ENCODE data around the gene BHLHE40. TPM values are rescaled to one million over a fixed set of nuclear protein-coding genes. Genes with fewer than 3 reads are reported as not detected.
A peak's percentile ranks its signal among the peaks of the same experiment; 100 is the strongest.

The BHLHE40 gene
- total RNA-seq, 1 donor, result 49.3 TPM

GRCh38 chr3:4982773-4983738 is 3.8 kb downstream of the BHLHE40 start:
- DNase-seq (ENCODE audit: low read depth in 2 of 3, low spot score in 2 of 3), result no peak

GRCh38 chr3:4983739-4984510 is 4.7 kb downstream of the BHLHE40 start:
- peak; percentile 58 to 82 (median 81) for DNase-seq (ENCODE audit: low read depth in 2 of 3, low spot score in 2 of 3)

DNA sequence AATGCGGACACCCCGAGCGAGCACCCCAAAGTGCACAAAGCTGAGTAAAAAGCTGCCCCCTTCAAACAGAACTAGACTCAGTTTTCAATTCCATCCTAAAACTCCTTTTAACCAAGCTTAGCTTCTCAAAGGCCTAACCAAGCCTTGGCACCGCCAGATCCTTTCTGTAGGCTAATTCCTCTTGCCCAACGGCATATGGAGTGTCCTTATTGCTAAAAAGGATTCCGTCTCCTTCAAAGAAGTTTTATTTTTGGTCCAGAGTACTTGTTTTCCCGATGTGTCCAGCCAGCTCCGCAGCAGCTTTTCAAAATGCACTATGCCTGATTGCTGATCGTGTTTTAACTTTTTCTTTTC is 5.3 kb downstream of the BHLHE40 start:
- DNase-seq (ENCODE audit: low read depth in 2 of 3, low spot score in 2 of 3), result no peak

GRCh38 chr3:4985330-4986174 is 6.3 kb downstream of the BHLHE40 start:
- no peak for DNase-seq (ENCODE audit: low read depth in 2 of 3, low spot score in 2 of 3)

GRCh38 chr3:4986175-4986781 is 7.0 kb downstream of the BHLHE40 start:
- peak in 2 of 3 donors; percentile 36 to 42 for DNase-seq (ENCODE audit: low read depth in 2 of 3, low spot score in 2 of 3)

DNA sequence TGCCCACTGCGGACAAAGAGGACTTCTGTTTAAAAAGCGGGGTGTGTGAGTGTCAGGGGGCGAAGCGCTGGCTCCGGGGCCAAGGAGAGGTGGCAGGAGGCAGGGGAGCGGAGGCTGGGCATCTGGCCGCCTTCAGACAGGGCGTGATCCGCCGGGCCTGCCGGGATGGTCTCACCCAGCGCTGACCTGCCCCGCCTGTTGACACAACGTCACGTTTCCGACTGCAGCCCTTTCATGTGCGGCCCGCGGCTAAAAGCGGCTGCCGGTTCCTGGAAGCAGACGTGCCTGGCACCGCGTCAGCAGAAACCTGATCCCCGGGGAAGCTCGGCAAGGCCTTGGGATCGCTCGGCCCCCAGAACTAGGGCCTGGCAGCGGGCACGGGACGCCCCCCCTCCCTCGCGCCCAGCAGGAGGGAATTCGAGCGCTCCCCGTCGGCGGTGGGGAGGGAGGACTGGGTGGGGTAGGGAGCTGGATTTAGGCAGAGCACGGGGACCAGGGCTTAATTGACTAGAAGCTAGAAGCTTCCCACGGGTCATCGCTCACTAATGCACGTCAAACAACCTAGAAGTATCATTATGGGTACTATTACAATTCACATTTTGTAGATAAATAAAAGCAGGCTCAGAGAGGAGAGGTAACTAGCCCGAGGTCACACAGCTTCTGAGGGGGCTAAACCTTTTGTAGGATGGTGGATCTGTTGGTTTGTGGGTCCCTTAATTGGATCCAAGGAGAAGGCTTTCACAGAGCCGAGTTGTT is 7.7 kb downstream of the BHLHE40 start:
- peak; percentile 29 to 60 (median 58) for DNase-seq (ENCODE audit: low read depth in 2 of 3, low spot score in 2 of 3)

DNA sequence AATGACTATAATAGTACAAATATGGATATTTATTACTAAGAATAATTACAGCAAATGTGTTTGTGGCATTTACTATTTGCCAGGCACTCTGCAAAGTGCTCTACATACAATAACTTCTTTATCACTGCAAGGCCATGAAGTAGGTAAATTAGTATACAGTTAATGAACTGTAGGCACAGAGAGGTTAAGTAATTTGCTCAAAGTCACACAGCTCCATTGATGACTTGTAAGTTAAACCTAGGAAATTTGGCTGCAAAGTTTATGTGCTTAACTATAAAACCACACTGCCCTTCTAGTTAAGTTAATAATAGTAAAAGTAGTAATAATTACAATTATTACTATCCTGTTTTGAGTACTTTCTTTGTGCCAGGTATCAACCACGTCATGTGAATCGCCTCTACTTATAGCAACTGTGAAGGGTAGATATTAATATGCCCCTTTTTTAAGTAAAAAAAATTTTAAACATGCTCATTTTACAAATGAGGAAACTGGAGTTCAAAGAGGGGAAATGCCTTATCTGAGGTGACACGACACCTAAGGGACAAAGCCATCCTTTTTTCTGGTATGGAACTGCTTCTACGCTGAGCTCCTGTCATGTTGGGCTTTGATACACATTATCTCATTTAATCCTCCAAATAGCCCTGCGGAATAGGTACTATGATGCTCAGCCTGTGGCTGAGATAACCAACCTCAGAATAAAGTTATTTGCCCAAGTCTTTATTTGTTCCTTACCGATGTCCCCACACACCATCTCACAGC is 8.5 kb downstream of the BHLHE40 start:
- DNase-seq (ENCODE audit: low read depth in 2 of 3, low spot score in 2 of 3), result peak in 2 of 3 donors; percentile 36 to 52

- DNase-seq (ENCODE audit: low read depth in 2 of 3, low spot score in 2 of 3), result no peak
Observed at GRCh38 chr3:4988983-4989834, 10.0 kb downstream of the BHLHE40 start.

- no peak for DNase-seq (ENCODE audit: low read depth in 2 of 3, low spot score in 2 of 3)
Observed at GRCh38 chr3:4990069-4990468, 10.8 kb downstream of the BHLHE40 start.

GRCh38 chr3:4992118-4992517 is 12.9 kb downstream of the BHLHE40 start:
- no peak for DNase-seq (ENCODE audit: low read depth in 2 of 3, low spot score in 2 of 3)

- no peak for DNase-seq (ENCODE audit: low read depth in 2 of 3, low spot score in 2 of 3)
Observed at GRCh38 chr3:4993276-4994143, 14.3 kb downstream of the BHLHE40 start.

DNA sequence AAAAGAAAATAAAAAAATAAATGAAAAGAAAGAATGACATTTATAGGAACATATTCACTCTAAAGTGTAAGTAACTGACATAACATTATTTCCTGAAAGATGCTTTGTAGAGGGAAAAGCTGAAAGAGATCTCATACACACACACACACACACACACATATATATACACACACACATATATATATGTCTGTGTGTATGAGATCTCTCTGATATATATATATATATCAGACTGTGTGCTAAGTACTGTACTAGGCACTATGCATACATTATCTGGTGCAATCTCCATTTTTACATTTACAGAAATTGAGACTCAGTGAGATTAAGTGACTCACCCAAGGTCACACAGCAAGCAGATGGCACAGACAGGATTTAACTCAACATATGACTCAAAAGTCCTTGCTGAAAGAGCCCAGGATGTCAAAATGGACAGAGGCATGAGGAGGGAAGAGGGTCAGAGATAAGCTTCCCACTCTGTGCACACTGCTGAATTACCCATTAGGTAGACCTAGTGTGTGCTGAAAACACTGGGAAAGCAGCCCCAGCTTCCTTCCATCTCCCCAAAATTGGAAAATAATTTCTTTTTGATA is 15.0 kb downstream of the BHLHE40 start:
- DNase-seq (ENCODE audit: low read depth in 2 of 3, low spot score in 2 of 3), result no peak

DNA sequence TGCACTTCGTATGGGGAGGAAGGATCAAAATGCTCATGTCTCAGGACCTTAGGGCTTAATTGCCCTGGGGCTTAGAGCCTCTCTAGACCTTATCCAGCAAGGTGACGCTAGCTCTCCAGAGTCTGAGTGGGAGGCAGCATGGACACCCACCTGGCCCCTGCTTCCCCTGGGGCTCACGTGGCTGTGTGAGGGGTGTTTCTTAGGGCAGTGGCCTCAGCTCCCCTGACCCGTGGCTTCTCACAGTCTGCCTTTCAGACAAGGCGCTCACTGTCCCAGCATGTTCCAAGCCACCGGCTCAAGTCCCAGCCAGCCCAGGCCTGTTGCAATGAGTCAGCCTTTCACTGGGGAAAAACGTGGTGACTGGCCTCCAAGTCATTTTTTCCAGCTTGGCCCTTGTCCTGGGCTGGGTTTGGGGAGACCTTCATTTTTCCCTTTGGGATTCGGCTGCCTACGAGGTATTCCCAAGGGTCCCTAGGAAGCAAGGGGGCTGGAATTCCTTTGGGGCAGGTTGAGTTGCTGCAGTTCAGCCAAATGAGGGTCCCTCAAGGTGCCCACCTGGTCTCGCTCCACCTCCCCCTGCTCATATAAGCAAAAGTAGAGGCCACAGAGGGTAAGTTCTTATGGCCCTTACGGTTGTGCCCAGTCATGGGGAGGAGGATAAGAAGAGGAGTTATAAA is 15.7 kb downstream of the BHLHE40 start:
- no peak for DNase-seq (ENCODE audit: low read depth in 2 of 3, low spot score in 2 of 3)

DNA sequence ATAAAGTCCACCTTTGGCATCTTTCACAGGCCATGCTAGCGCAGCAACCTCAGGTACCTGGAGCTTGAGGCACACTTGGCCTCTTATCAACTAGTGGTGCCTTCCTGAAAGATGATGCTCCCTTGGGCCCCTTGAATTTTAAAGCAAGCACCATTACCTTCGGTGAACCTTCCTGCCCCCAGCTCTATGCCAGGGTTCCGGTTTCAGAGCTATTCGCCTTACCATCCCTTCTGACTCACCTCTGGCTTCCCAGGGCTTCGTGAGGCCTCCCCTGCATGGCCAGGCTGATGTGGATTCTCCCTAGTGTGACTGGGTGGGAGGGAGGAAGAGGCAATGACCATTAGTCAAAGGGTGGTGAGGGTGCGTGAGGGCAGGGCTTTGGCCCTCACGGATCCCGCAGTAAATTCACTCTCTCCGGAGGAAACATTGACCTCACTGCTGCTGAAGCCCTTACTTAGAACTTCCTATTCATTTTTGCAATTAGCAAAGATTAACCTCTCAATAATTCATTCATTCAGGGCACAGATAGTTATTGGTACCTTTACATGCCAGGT is 16.3 kb downstream of the BHLHE40 start:
- no peak for DNase-seq (ENCODE audit: low read depth in 2 of 3, low spot score in 2 of 3)

DNA sequence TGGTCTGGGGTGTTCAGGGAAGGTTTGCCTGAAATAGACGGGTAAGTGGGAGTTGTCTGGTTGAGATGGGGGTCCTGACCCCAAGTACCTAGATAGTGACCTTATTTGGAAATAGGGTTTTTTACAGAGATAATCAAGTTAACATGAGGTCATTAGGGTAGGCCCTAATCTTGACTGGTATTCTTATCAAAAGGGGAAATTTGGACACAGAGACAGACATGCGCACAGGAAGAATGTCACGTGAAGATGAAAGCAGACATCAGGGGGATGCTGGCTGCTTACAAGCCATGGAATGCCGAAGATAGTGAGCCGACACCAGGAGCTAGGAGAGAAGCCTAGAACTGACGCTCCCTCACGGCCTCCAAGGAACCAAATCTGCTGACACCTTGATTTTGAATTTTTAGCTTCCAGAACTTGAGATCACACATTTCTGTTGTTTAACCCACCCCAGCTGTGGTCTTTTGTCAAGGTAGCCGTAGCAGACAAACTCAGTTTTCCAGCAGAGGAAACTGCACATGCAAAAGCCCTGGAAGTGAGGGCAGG is 17.1 kb downstream of the BHLHE40 start:
- DNase-seq (ENCODE audit: low read depth in 2 of 3, low spot score in 2 of 3), result no peak

All from hematopoietic multipotent progenitor cell (in vitro differentiated cells).